Stimulated activated CD4-positive, alpha-beta T cell treated with anti-CD3 and anti-CD28 coated beads, Interleukin-1b, Interleukin-23, amount 100 ng/mL, for 1 hour (primary cell): Measurements from ENCODE around the gene OMA1.
"Not testable (repeated sequence)": the region's sequence is repeated elsewhere in the genome, so short reads cannot be mapped to it uniquely, and the experiment has no call there.

Experiments
- DNase-seq, 2 donors: peaks; one replicate each; pipeline ENCODE4 v3.0.0-alpha.2; 2020; ENCODE audit warnings: low read depth in 2 of 2

Gene OMA1

DNA sequence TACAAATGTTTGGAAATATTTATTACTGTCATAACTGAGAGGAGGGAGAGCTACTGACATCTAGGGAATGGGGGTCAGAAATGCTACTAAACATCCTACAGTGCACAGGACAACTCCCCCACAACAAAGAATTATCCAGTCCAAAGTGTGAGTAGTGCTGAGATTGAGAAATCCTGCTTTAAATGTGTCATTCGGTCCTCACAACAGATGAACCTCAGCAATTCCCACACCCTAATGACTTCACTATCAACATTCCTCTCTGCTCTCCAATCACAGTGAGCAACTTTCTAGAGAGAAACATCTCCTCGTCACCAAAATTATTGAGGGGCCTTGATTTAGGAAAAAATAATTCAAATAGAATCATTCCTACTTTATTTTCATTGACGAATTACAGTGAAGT lies 18.0 kb downstream of the OMA1 start:
- no peak for DNase-seq

DNA sequence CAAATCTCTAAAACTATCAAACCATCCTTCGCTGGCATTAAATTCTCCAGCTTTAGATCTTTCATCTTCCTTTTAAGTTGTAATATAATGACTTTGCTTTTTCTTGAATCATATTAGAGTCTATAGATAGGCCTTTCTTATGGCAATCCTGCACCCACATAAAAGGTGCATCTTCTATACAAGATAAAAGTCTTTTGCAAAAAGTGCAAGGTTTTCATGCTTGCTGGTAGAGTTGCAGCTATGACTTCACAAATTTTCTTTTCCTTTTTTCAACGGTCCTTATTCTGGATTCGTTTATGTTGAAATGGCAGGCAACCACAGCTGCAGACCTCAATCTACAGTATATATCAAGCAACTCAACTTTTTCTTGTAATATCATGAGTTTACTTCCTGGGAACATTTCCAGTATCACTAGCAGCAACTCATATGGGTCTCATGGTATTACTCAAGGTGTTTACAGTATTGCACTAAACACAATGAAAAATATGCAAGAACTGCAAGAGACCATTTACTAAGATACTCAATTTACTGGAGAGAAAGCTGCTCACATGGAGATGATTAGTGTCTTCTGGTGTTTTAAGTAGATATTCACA lies 22.1 kb downstream of the OMA1 start:
- no peak for DNase-seq

DNA sequence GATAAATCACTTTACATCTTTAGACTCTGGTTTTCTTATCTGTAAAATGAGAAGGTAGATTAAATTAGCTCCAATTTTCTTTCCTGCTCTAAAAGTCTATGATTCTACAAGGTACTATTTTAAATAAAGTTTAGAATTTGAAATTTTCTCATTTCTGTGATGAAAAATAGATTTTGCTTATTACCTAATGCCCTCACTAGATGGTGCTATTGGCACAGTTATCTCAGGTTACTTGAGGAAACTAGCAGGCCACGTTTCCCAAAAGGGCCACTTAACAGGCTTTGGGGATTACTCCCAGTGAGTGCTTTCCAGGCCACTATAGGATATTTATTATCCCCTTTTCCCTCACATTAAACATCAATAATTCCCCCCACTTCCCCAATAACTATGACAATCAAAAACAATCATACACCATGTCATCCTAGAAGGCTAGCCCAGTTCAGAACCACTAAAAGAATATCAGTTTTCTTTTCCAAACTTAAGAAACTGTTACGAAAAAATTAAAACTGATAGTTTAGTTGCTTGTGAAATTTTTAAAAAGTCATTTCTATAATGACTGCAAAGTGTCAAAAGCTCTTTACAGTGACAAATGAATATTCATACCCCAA lies 30.6 kb downstream of the OMA1 start:
- no peak for DNase-seq

DNA sequence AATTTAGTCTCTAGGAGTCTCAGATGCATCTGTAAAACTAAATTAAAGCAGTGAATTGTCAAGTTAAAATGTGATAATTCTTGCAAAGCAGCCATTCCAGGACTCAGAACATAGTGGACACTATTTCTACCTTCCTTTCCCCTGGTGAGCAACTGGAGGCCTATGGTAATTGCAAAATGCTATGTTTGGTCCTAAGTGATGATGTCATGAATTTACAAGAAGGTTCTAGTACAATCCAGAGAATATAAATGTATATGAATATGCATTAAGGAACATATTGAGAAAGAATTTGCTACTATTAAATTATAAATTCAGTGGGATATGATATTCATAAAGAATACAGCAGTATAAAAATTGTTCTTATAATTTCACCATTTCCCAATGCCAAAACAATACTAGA lies 32.6 kb downstream of the OMA1 start:
- DNase-seq = no peak

DNA sequence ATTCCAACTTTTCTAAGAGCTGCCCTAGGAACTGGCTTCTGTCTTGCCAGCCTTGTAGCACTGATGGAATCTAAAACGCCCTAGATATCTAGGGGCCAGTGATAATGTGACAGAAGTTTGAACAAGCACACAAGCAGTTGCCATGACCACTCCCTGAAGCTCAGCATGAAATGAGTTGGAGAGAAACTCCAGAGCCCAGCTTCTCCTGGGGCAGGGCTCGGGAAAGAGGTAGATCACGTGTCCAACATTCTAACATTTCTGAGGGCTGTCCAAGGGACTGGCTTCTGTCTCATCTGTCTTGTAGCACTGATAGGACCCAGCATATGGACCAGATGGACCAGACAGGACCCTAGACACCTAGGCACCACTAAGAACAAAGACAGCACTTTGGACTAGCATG lies 37.9 kb downstream of the OMA1 start:
- DNase-seq = no peak

DNA sequence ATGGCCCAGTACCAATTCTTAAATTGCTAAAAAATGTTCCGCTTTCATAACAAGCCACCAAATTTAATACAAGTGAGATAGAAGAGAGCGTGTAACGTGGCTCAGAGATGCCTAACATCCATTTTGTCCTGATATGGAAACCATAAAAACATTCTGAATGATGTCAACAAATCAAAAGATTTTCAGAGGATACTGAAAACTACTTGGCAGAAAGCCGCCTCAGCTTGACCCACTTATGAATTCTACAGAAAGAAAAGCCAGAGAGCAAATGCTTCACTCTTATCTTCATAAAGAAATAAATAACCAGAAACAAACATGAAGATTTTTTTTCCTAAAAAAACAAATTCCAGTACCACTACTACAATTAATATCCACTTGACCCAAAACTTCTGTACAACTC lies 41.2 kb downstream of the OMA1 start:
- no peak for DNase-seq

DNA sequence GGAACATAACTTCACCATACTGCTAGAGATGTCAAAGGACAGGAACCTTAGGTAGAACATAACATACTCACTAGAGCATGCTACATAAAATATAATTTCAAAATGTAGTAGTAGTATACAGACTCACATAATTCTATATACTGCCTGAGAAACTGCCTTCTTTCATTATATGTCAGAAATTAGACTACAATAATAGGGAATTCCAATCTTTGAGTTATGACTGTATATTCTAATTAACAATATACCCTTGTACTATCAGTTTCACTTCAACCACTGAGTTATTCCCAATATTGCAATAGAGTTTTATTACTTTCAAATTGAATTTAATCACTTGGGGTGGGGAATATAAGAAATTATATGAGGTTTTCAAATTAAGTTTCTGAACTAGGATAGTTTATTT lies 44.0 kb downstream of the OMA1 start:
- no peak for DNase-seq

DNA sequence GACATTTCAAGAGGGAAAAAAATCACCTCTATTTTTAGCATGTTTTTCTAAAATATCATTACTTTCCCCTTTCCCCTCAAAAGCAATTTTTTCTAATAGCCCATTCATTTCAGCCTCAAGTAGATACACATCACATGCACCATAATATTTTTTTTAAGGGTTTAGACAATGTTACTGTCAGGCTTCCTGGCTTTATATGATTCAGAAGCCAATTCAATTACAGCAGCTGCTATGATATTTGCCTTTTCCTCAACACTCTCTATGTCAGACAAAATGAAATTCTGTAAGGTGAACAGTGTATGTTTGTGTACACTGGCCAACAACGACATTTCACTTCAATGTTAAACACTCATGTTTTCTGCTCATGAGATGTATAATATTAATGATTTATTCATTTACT lies 46.5 kb downstream of the OMA1 start:
- DNase-seq = no peak

DNA sequence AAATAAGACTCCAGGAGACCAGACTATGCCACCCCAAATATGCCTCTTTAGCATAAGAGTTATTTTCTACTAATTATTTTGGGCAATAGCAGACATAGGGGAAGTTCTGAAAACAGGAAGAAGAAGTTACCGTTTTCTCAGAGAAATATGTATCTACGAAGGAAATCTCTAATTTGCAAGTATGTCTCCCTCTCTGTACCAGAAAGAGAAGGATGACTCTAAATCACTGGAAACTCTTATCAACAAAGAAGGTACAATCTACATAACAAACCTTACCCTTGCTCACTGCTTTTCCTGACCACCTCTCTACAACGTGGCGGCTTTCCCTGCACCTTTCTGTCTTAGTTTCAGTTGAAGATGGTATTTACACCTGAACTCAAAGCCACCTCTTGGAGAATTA lies 49.0 kb downstream of the OMA1 start:
- DNase-seq = no peak

DNA sequence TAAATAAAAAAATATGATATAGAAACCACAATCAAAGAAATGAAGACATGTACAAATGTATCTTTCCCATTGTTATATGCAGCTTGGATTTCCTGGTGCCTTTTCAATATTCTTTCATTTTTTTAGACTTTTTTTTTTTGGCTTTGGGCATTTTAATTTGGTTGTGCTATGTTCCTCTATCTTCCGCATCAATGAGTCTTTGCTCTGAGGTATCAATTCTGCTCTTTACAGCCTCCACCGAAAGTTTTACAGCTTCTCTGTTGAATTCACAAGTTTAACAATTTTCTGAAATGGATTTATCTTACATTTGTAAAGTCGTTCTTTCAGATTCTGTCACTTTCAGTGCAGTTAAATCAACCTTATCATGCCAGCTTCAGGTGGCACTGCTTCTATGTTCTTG lies 50.5 kb downstream of the OMA1 start:
- DNase-seq = no peak

DNA sequence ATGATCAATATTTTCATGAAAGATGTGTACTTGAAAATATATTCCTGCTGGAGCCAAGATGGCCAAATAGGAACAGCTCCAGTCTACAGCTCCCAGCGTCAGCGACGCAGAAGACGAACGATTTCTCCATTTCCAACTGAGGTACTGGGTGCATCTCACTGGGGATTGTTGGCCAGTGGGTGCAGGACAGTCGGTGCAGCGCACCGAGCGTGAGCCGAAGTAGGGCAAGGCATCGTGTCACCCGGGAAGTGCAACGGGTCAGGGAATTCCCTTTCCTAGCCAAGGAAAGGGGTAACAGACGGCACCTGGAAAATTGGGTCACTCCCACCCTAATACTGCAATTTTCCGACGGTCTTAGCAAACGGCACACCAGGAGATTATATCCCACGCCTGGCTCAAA lies 57.6 kb downstream of the OMA1 start:
- not testable (repeated sequence) for DNase-seq

DNA sequence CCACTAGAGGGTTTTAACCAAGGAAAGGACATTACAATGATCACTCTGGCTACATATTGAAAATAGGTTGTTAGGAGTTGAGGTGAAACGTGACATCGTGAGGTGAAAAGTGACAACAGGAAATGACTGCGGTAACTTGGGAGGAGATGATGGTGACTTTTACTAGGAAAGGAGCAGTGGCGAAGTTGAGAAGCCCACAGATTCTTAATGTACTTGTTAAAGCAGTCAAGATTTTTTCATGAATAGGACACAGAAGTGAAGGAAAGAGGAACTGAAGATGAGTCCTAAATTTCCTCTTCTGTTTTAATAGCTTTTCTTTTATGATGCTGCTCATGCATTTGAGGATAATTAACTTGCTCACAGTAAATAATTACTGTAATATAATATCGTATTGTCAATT lies 59.5 kb downstream of the OMA1 start:
- no peak for DNase-seq

DNA sequence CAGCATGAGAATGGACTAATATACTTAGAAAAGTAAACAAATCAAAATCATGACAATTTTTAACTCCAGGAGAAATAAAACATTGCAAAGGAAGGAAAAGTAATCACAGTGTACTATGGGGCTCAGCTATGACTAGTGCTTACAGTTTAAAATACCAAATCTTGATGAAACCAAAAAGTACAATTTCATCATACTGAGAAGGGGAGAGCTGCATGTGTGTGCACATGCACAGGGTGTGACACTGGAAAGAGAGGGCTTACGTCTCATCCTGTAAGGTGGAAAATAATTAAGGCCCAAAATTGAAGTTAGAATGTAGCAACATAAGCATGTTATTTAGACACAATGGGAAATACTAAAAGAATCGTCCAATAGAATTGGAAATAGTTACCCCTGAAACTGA lies 64.6 kb downstream of the OMA1 start:
- no peak for DNase-seq

DNA sequence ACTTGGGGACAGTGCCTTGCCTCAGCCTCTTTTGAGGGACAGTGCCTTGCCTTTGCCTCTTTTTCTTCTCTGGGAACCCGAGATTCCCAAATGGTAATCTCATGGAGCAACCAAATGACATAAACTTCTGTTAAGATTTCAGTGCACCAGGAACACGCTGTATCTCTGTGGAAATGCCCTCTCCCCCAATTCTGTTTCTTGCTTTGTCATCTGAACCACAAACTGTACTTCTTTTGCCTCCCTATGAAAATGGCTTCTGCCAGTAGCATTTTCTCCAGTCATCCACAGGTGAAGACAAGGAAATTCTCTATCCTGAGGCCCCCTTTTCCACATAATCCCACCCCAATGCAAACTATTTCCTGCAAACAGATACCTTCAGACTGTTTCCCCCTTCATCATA lies 66.3 kb downstream of the OMA1 start:
- DNase-seq = no peak

DNA sequence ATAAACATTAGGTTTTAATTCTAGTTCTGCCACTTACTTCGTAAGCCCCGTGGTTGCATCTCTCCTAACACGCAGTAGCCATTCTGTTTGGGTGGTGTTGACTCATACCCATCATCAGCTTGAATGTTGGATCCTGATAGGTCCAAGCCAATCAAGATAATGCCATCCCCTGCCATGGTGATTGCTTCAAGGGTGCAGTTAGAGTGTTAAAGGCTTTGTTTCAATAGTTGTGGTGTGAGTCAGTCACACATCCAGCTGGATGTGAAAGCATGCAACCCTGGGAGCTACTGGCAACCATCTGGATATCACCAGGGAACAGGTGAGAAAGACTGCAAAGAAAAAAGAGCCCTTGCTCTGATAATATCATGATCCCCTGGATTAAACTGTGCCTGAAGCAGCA lies 69.1 kb downstream of the OMA1 start:
- DNase-seq = no peak

DNA sequence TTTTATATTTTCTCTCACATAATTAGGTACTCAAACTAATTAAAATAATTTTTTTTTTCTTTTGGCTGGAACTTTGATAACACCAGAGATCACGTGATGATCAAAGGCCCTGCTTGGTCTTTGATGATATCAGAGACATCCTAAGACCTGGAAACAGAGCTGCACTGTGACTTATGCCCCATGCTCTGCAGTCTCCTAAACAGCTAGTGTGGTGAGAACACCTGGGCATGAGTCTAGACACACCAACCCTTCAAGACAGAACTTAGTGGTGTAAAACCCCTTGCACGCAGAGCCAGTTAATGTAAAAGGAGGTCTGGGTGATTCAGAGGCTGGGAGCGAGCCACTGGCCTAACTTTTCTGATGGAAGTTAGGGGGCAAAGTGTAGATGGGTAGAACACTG lies 70.3 kb downstream of the OMA1 start:
- no peak for DNase-seq

DNA sequence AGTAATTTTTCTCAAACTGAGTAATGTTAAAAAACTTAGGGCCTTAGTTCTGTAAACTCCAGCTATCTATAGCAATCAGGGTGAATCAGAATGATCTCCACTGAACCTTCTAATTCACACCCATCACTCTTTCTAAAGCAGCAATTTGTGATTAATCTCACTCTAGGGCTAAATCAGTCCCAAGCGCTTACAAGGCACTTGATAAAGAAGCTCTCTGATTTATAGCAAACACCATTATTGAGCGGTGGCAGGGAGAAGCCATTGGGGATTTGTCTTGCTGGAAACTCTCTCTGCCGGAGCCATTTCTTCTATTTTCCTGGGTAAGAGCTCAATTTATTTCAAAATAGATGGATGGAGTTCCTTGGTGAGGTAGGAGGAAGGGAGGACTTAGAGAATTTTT lies 77.0 kb downstream of the OMA1 start:
- no peak for DNase-seq

DNA sequence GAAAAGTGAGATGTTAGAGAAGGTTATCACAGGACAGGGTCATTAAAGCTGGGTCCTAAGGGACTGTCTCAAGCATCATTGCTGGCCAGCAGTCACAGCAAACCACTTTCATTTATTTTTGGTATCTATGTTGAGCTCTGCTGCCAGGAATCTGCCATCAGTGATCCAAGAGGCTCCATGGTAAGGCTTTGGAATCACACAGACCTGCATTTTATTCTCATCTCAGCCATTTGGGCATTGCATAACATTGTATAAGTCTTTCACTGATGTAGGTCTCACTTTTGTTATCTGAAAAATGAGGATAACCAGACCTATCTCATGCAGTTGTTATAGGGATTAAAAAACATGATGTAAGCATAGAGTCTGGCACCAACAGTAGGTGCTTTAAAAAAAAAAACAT lies 77.5 kb downstream of the OMA1 start:
- no peak for DNase-seq

DNA sequence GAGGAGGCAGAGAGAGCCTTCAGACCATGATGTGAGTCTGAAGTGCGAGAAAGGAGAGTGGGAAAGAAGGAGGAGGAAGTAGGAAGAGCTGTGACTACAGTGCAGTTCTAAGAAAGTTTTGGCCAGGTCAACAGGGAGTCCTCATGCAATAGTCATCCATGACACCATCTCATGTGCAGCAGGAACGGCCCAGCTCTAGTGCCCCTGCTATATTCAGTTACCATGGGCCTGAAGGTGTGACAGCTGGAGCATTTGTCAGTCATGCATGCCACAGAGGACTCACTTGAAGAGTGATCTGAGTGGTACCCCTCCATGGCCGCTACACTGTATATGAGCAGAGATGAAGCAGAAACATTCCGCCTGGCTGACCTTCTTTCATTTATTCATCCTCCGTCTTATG lies 77.9 kb downstream of the OMA1 start:
- DNase-seq = no peak

DNA sequence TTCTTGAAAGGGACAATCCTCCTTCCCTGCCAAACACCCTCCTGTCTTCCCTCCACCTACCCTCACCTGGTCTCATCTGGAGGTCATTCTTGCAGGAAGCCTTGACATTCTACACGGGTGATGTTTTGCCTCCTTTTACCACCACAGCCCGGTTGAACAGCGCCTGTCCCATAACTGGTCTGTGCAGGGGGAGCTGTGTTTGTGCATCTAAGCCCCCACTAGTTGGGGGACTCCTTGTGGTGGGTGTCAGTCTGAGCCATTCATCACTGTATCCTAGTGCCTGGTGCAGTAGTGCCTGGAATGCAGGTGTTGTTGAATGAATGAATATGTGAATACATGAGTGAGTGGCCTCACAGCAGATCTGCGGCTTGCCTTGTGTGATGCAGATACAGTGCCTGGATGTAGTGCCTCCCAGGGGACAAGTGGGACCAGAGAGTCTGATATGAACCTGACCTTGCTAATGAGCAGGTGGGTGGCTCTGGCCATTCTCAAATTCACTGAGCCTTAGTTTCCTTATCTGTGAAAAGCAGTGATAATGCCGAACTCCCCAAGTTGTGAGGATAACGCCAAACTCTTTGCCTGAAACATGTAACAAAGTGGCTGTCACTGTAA lies 79.8 kb downstream of the OMA1 start:
- DNase-seq = no peak

DNA sequence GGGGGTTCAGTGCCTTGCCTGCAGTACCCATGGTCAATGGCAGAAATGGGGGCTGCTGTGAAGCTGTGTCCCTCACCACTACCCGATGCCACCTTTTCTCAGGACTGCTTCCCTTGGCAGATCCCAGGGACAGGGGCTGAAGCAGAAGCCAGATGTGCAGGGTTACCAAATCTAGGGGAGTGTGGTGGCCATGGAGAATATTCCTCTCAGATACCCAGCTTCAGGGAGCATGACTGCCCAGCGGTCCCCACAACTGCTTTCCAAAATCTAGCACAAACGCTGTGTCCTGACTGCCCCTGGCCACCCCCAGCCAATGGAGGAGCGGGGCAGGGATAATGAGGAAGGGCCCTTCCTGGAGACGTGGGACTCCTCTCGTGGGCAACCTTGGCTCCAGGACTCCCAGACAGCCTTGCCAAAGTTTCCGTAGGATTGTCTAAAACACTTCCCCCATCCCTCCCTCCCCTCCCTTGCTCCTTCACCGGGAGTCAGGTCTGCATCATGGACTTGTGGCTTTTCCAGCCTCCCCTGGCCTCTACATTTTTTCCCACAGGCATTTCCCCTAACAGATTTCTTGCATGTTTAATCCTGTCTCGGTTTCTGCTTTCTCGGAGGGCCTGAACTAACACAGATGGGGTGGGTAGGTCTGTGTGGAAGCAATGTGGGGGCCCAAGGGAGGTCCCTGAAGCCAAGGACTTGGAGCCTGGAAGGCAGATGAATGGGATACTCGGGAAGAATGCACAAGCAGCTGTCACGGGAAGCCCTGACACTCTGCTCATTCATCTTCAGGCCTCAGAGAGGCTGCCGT lies 80.5 kb downstream of the OMA1 start:
- no peak for DNase-seq

DNA sequence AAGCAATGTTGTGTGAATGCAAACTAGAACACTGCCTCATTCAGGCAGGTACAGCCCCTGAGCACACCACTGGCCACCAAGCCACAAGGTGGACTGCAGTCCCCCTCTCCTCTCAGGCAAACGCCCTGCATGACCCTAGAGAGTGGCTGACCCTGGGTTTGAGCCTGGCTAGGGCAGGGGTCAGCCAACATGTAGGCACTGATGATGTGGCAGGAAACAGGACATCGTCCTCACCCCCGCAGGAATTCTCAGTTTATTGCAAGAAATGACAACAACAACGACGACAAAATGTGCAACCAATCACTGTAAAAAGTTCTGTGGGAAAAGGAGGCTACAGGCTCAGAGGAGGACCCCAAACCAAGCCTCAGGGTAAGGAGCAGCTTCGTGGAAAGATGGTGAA lies 81.3 kb downstream of the OMA1 start:
- DNase-seq = no peak

DNA sequence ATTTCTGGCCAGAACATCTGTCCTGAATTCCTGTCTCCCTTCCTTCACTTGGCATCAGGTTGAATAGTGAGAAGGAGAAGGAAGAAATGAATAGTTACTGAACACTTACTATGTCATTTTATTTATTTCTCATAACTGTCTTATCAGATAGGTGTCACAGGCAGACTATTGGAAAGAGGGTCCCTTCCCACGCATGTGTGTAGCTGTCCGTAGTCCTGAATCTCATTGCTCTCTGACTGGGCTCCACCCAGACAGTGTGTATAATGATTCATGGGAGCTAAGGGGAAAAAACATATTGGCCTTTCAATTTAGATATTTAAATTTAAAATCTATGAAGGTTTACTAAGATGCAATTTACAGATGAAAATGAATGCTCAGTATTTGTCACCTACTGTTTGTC lies 86.1 kb downstream of the OMA1 start:
- no peak for DNase-seq
